A549 (cell line): ENCODE data around the gene SLC51A.

Experiments used
- BHLHE40 ChIP-seq: IDR thresholded peaks from 2 replicates; pipeline ENCODE4 v1.6.1; 2012; ENCODE audit warnings: low read depth, low read length, inconsistent platforms
- EHF ChIP-seq: fragments of 250-450 bp; sonication (Bioruptor Pico); IDR thresholded peaks from 2 replicates; pipeline ENCODE4 v1.5.0; 2020; ENCODE audit warnings: mild to moderate bottlenecking
- MAFK ChIP-seq: fragments of 450-650 bp; IDR thresholded peaks from 2 replicates; pipeline ENCODE4 v1.6.1; 2014; ENCODE audit not compliant: partially characterized antibody
- MAZ ChIP-seq: fragments of 150-350 bp; IDR thresholded peaks from 2 replicates; pipeline ENCODE4 v1.6.1; 2014; ENCODE audit warnings: antibody characterized with exemption, low read depth, low read length, borderline replicate concordance
- POLR2A ChIP-seq: IDR thresholded peaks from 2 replicates; pipeline ENCODE4 v1.6.1; 2012; ENCODE audit warnings: mild to moderate bottlenecking, low read length
- POLR2AphosphoS2 ChIP-seq: conservative IDR thresholded peaks from 2 replicates; pipeline ENCODE4 v1.6.1; 2012; ENCODE audit warnings: low read length, improper control_type of control experiment, inconsistent platforms
- RFX5 ChIP-seq: fragments of 450-650 bp; IDR thresholded peaks from 2 replicates; pipeline ENCODE4 v1.7.1; 2014; ENCODE audit warnings: antibody characterized with exemption, mild to moderate bottlenecking, moderate library complexity
- SMC3 ChIP-seq: fragments of >200 bp; sonication (Bioruptor Twin); formaldehyde crosslinking; IDR thresholded peaks from 3 replicates; pipeline ENCODE4 v1.6.1; 2018; ENCODE audit warnings: inconsistent platforms

DNA sequence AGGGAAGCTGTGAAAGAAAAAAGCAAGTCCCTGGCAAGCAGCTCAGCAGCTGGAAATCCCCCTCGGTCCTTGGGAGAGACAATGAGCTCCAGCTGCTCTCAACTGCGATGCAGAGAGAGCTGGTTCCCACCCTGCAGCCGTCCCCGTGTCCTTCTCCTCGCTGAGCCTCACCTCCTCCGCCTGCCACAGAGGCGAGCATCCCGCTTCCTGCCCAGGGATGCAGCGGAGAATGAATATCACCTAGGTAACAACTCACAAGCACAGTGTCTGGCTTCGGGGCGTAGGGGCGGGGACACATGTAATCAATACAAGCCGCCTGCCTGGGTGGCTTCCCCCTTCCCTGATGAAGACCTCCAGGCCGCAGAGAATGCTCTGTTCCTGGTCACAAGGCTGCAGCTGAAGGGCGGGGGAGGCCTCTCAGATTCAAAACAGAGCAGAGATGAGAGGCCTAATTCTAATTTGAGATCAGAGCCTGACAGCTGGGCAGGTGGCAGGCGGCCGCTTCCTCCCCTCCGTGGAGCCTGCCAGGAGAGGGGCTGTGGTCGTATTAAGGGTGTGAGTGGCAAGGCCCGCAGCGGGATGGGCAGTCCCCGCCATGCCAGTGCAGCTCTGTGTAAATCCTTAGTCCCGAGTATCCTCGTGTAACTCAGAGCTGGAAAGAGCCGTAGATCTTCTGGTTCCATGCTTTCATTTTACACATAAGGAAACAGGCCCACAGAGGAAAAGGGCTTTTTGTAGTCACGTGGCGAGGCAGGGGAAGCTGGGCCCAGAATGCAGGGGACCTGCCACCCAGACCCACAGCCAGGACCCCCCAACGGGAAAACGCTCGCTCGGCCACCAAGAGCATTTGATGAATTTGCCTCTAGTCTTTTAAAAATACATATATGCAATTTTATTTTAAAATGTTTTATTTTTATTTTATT is 29.4 kb upstream of the SLC51A start:
- TF ChIP-seq SMC3 (no peak), POLR2AphosphoS2 (no peak), MAZ (no peak), MAFK (no peak), RFX5 (no peak), BHLHE40 (no peak), EHF (CRISPR knock-in tag) (no peak), POLR2A (no peak)
